ENCODE measurements around the gene STK33.

Gene STK33

DNA sequence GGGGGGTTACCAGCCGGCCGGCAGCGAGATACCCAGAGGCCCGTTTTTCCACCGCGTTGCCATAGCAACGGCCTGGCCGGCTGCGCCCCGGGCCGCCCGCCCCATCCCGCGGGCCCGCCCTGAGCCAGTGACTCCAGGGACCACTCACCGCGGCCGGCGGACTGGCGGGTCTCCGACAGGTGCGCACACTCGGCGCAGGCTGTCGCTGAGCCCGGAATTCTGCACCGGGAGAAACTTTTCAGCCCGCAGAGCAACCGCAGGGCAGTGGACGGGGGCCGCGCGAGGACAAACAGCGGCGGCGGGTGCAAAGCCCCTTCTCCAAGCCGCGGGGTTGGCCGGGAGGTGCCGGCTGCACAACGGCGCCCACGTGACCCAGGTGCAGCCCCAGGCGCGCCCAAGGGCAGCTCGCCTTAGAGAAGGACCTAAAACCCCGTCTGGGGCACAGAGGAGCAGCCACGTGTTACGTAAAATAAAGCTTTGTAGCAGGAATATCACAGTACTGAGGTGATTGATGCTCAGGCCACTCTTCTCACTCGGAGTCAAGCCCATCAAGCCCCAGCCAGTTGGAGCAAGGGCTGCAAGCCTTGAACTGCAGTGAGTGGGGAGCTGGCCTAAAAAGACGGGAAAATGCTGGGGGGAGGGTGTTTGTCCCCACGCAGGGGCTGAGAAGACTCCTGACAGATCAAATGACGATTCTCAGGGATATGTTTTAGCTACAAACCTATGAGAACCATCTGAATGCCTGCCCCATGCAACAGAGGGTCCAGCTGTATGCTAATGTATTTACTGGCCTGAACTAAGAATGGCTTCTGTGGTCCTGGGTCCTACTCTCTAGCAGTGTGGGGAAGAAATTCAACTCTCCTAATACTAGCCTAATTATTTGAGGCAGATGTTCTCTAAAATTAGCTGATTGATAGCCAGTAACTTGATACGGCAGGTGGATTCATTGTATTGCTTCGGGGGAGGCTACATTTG, at the start of gene STK33:
Gene STK33, minus strand, starts transcription at position 294 of the 975 bp plus-strand sequence. CDS start 119,323 bp downstream, outside the sequence.
- peak within 1 kb of the TSS; percentile 69 for H3K4me3 ChIP-seq
- no peak within 1 kb of the TSS for H3K27ac ChIP-seq
- DNase-seq (ENCODE audit: low spot score): no peak
- TF ChIP-seq, protein P1, sequence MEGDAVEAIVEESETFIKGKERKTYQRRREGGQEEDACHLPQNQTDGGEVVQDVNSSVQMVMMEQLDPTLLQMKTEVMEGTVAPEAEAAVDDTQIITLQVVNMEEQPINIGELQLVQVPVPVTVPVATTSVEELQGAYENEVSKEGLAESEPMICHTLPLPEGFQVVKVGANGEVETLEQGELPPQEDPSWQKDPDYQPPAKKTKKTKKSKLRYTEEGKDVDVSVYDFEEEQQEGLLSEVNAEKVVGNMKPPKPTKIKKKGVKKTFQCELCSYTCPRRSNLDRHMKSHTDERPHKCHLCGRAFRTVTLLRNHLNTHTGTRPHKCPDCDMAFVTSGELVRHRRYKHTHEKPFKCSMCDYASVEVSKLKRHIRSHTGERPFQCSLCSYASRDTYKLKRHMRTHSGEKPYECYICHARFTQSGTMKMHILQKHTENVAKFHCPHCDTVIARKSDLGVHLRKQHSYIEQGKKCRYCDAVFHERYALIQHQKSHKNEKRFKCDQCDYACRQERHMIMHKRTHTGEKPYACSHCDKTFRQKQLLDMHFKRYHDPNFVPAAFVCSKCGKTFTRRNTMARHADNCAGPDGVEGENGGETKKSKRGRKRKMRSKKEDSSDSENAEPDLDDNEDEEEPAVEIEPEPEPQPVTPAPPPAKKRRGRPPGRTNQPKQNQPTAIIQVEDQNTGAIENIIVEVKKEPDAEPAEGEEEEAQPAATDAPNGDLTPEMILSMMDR (IDR thresholded peaks at IDR 0.05): no peak

DNA sequence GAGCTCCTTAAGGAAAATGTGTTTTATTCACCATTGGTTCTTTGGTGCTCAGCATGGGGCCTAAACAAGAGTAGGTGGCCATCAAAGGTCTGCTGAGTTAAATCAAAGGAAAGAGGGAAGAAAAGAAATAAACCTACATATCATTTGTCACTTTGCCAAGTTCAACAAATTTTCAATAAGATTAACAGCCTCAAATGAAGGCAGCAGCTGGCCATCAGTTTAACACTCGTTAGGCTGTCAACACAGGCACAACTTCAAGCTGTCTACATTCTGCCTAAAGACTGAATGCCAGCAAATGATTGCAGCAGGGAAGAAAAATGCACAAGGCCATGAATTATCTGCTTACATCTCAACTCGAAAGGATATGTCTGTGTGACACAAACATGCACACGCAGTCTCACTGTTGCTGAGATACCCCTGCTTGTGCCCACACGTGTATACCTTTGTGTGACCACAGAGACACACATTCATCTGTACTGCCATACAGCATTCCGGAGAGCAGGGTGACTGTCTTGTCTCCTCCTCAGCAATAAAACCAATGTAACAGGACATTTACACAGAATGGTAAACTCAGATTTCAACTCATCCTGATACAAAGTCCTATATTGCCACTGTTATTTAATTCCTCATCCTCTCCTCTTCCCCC, 48.3 kb upstream of the STK33 start:
- DNase-seq (ENCODE audit: low spot score): no peak
- TF ChIP-seq, protein P1 (IDR thresholded peaks at IDR 0.05): no peak
- H3K27ac ChIP-seq: no peak overlapping the region
- no peak overlapping the region for H3K4me3 ChIP-seq

DNA sequence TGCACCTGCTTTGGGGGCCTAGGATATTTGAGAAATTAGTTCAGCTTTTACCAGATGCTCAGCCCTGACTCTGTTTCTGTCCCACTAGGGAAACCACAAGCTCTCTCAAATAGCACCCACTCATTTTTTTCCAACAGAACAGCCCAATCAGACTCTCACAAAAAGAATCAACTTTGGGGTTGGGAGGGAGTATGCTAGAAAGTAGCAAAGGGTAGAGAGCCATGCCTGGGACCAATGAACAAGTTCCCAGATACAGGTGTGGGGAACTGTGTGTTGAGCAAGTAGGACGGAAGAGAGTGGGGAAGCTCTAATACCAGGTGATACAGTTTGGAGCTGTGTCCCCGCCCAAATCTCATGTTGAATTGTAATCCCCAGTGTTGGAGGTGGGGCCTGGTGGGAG, 47.3 kb upstream of the STK33 start:
- Histone ChIP-seq H3K27ac (no peak overlapping the region), H3K4me3 (no peak overlapping the region)
- TF ChIP-seq, protein P1 (IDR thresholded peaks at IDR 0.05): no peak
- no peak for DNase-seq (ENCODE audit: low spot score)

DNA sequence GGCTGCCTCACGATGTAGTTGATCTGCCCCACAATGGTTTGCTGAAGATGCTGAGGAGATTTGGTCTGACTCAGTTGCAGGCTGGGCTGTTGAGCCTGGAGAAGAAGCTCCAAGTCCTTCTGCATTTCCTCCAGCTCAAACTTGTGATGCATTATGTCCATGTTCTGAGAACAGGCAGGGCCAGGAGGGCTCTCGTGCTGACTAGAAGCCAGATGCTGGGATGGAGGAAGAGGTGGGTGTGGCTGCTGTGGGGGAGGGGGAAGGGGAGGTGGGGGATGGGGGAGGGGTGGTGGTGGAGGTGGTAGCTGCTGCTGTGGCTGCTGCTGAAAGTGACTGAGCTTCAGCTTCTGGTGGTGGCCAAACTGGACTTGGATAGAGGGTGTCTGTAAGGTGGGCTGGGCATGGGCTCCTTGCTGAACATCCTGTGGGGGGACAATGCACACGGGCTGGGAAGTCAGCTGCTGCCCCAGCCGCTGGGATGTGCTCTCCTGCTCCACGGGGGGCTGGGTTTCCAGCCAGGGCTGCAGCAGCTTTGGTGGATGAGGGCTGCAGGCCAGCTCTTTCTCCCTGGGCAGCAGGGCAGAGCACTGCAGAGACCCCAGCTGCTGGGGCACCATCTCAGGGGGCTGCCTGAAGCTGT, 46.4 kb upstream of the STK33 start:
- no peak overlapping the region for H3K27ac ChIP-seq
- no peak for DNase-seq (ENCODE audit: low spot score)
- TF ChIP-seq, protein P1 (IDR thresholded peaks at IDR 0.05): no peak
- H3K4me3 ChIP-seq: no peak overlapping the region

DNA sequence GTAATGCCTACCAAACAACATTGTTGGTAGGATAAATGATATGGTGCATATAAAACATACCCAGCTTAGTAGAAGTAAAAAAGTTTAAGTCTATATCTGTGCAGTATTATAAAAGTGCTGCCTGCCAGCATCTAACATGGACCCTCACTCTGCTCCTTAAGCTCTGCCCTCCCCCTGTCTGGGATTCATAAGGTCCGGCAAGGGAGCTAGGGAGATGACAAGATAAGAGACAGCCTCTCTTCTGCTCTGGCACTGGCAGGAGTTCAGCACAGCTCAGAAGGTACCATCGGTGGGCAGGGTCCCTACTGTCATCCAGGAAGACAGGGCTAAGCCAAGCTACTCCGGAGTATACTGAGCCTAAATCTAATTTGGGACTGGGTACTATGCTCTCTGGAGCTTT, 45.6 kb upstream of the STK33 start:
- Histone ChIP-seq H3K4me3 (no peak overlapping the region), H3K27ac (no peak overlapping the region)
- no peak for DNase-seq (ENCODE audit: low spot score)
- TF ChIP-seq, protein P1 (IDR thresholded peaks at IDR 0.05): no peak

DNA sequence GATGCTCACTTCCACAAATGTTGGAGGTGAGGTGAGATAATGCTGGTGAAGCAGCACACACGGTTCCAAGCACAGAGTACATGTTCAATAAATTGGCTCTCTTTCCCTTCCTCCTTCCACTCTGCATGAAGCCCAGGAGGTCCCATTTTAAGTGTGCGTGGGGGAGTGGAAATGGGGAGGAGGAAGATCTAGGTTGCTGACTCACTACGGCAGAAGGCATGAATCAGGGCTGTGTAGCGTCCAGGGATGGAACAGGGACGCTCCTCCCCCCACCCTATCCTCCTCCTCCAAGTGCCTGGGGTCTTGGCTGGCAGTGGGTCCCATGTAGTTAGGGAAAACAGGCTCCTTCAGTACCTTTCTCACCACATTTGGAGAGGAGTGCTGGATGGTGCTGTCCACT, 44.3 kb upstream of the STK33 start:
- TF ChIP-seq, protein P1 (IDR thresholded peaks at IDR 0.05): no peak
- H3K4me3 ChIP-seq: no peak overlapping the region
- DNase-seq (ENCODE audit: low spot score): no peak
- H3K27ac ChIP-seq: no peak overlapping the region
